Hepatocyte (in vitro differentiated cells): ENCODE data around the gene MOK. TPM values are rescaled to one million over a fixed set of nuclear protein-coding genes. Genes with fewer than 3 reads are reported as not detected.

Source experiments
- DNase-seq: peaks from one replicate; pipeline ENCODE4 v3.0.0-alpha.2; 2016; ENCODE audit warnings: low spot score
- H2AFZ ChIP-seq: fragments of 200-600 bp; sonication (generic); 2 replicates; pipeline ENCODE4 v1.6.0; 2016; ENCODE audit warnings: antibody characterized with exemption, mild to moderate bottlenecking
- H3K27ac ChIP-seq: fragments of 200-600 bp; sonication (generic); 2 replicates; pipeline ENCODE4 v1.5.1; 2016; ENCODE audit warnings: mild to moderate bottlenecking
- H3K27me3 ChIP-seq: fragments of 200-600 bp; sonication (generic); 2 replicates; pipeline ENCODE4 v1.6.1; 2016
- H3K36me3 ChIP-seq: fragments of 200-600 bp; sonication (generic); replicated peaks from 2 replicates; pipeline ENCODE4 v1.5.1; 2016; ENCODE audit warnings: low read depth; ENCODE audit not compliant: insufficient read depth
- H3K4me1 ChIP-seq: fragments of 200-600 bp; sonication (generic); 2 replicates; pipeline ENCODE4 v1.5.1; 2016; ENCODE audit warnings: mild to moderate bottlenecking, moderate library complexity; ENCODE audit not compliant: insufficient read depth
- H3K4me2 ChIP-seq: fragments of 200-600 bp; sonication (generic); 2 replicates; pipeline ENCODE4 v1.6.0; 2016
- H3K4me3 ChIP-seq: fragments of 200-600 bp; sonication (generic); 2 replicates; pipeline ENCODE4 v1.5.1; 2016; ENCODE audit warnings: mild to moderate bottlenecking
- H3K79me2 ChIP-seq: fragments of 200-600 bp; sonication (generic); 2 replicates; pipeline ENCODE4 v1.6.0; 2017; ENCODE audit warnings: mild to moderate bottlenecking
- H3K9me2 ChIP-seq: fragments of 200-600 bp; sonication (generic); replicated peaks from 2 replicates; pipeline ENCODE4 v1.6.0; 2017; ENCODE audit warnings: mild to moderate bottlenecking; ENCODE audit not compliant: insufficient read depth
- H3K9me3 ChIP-seq: fragments of 200-600 bp; sonication (generic); 2 replicates; pipeline ENCODE4 v1.5.1; 2016; ENCODE audit warnings: low read depth, mild to moderate bottlenecking
- H4K20me1 ChIP-seq: fragments of 200-600 bp; sonication (generic); 2 replicates; pipeline ENCODE4 v1.6.0; 2016; ENCODE audit warnings: mild to moderate bottlenecking; ENCODE audit not compliant: insufficient read depth, poor library complexity, severe bottlenecking
- CTCF ChIP-seq: fragments of 200-600 bp; sonication (generic); IDR thresholded peaks from 2 replicates; pipeline ENCODE4 v1.5.1; 2016; ENCODE audit warnings: antibody characterized with exemption, mild to moderate bottlenecking; ENCODE audit not compliant: poor library complexity
- EZH2 ChIP-seq: fragments of 200-600 bp; sonication (generic); IDR thresholded peaks from 2 replicates; pipeline ENCODE4 v1.6.1; 2016; ENCODE audit warnings: antibody characterized with exemption, mild to moderate bottlenecking, borderline replicate concordance
- EZH2phosphoT487 ChIP-seq: fragments of 200-600 bp; sonication (generic); IDR thresholded peaks from one replicate; pipeline ENCODE4 v1.6.1; 2018; ENCODE audit warnings: antibody characterized with exemption, mild to moderate bottlenecking, low read depth, moderate library complexity; ENCODE audit not compliant: unreplicated experiment, severe bottlenecking
- WGBS: methylation state at CpG from one replicate; pipeline ENCODE4 v1.1.6; 2016; ENCODE audit warnings: low lambda C conversion rate; ENCODE audit errors: missing lambda C conversion rate; 5-methylcytosine and 5-hydroxymethylcytosine counted together
- polyA plus RNA-seq: library from polyadenylated mRNA; unstranded; fragments of >200 nt; fragmentation: Nextera tagmentation; extraction: Ambion mirVana; gene quantifications from 2 replicates; pipeline ENCODE4 v1.2.1, GENCODE V29; 2016
- total RNA-seq: library from RNA; depleted of rRNA; stranded (reverse); fragments of >200 nt; gene quantifications from 2 replicates; pipeline ENCODE4 v1.2.3, GENCODE V29; 2014

Gene MOK
- total and polyA plus RNA-seq, 2 experiments from 2014 or later = 9.3 to 13.5 TPM

GRCh38 chr14:102229071-102229738 is 75.8 kb downstream of the MOK start:
- Histone ChIP-seq H3K27ac (no peak overlapping the region), H3K9me3 (no peaks in the 10 kb centered on the region), H3K27me3 (no peaks in the 10 kb centered on the region), H4K20me1 (no peaks in the 10 kb centered on the region), H3K4me3 (no peak overlapping the region), H3K4me1 (no peaks in the 10 kb centered on the region), H3K36me3 (no peaks in the 10 kb centered on the region), H3K79me2 (no peaks in the 10 kb centered on the region), H2AFZ (no peak overlapping the region), H3K4me2 (no peak overlapping the region), H3K9me2 (no peaks in the 10 kb centered on the region)
- WGBS = 96% methylated on average over 43 of the region's 43 CpGs
- TF ChIP-seq EZH2phosphoT487 (no peak), EZH2 (no peak), CTCF (no peak)
- no peak for DNase-seq

GRCh38 chr14:102227184-102227964 is 77.6 kb downstream of the MOK start:
- Histone ChIP-seq H3K4me2 (no peak overlapping the region), H3K36me3 (no peaks in the 10 kb centered on the region), H3K9me3 (no peaks in the 10 kb centered on the region), H4K20me1 (no peaks in the 10 kb centered on the region), H2AFZ (no peak overlapping the region), H3K27me3 (no peaks in the 10 kb centered on the region), H3K27ac (no peak overlapping the region), H3K4me3 (no peak overlapping the region), H3K4me1 (no peaks in the 10 kb centered on the region), H3K79me2 (no peaks in the 10 kb centered on the region), H3K9me2 (no peaks in the 10 kb centered on the region)
- TF ChIP-seq EZH2 (no peak), CTCF (no peak), EZH2phosphoT487 (no peak)
- no peak for DNase-seq
- WGBS = 90% methylated on average over 25 of the region's 28 CpGs

- Histone ChIP-seq H3K4me3 (no peak overlapping the region), H3K36me3 (no peaks in the 10 kb centered on the region), H3K4me1 (no peaks in the 10 kb centered on the region), H2AFZ (no peak overlapping the region), H3K9me2 (no peaks in the 10 kb centered on the region), H3K9me3 (no peaks in the 10 kb centered on the region), H3K79me2 (no peaks in the 10 kb centered on the region), H4K20me1 (no peaks in the 10 kb centered on the region), H3K4me2 (no peak overlapping the region), H3K27ac (no peak overlapping the region), H3K27me3 (no peaks in the 10 kb centered on the region)
- WGBS = 90% methylated on average over 27 of the region's 27 CpGs
- no peak for DNase-seq
- TF ChIP-seq EZH2 = no peak
- TF ChIP-seq CTCF = no peak
- no peak for TF ChIP-seq EZH2phosphoT487
These were observed 78.4 kb downstream of the MOK start for GRCh38 chr14:102226356-102227125.
